Activated CD4-positive, alpha-beta T cell treated with anti-CD3 and anti-CD28 coated beads, Interleukin-2, Interleukin-6, amounts not matched to agents 100 ng/mL and 50 ng/mL, durations not matched to agents 16 hours and 8 hours (primary cell): ENCODE results near the gene DMRT1.

ENCODE experiments used
- DNase-seq: peaks from one replicate; pipeline ENCODE4 v3.0.0-alpha.2; 2020

Gene DMRT1

GRCh38 chr9:1005043-1005667 is 163.7 kb downstream of the DMRT1 start:
- DNase-seq = peak; percentile 55

GRCh38 chr9:1007312-1007711 is 165.8 kb downstream of the DMRT1 start:
- no peak for DNase-seq

GRCh38 chr9:1008216-1008615 is 166.7 kb downstream of the DMRT1 start:
- no peak for DNase-seq

- DNase-seq = peak; percentile 87
Measured at GRCh38 chr9:1009101-1009707, 167.7 kb downstream of the DMRT1 start.

- no peak for DNase-seq
Measured at GRCh38 chr9:1013021-1013420, 171.5 kb downstream of the DMRT1 start.

GRCh38 chr9:1014225-1014624 is 172.7 kb downstream of the DMRT1 start:
- DNase-seq = no peak

- no peak for DNase-seq
Measured at GRCh38 chr9:1014640-1015039, 173.1 kb downstream of the DMRT1 start.

- peak; percentile 18 for DNase-seq
Measured at GRCh38 chr9:1018121-1018520, 176.6 kb downstream of the DMRT1 start.
